OCI-M1 (cell line): ENCODE data around the gene MYO7B.

ENCODE experiments used
- DNase-seq: peaks from one replicate; lab custom pipeline; 2025; lab: John Stamatoyannopoulos, UW

Gene MYO7B

DNA sequence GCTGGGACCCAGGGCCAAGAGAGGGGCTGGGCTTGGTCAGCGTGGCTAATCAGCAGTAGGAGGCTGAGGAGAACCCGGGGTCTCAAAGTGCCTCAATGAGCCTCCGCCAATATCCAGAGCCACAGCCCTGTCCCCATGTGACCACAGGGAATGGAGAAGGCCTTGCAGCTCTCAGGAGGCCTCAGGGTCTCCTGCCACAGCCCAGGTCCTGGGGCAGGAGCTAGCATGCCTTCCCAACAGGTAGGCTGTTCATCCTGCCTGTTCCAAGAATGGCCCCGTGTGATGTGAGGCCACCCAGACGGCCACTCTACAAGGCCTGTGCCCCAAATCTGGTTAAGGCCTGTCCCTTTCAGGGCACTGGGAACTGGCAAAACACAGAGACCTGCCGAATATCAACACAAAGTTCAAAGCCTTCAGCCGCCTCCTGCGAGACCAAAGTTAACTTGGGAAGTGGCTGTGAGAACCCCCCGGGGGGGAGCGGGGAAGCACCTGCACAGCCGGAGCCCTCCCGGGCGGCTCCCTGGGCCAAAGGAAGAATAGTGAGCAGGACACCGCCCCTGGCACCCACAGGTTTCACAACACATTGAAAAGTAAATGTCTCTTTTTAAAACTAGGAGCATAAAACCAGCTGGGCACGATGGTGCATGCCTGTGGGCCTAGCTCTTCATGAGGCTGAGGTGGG, 144.3 kb downstream of the MYO7B start:
- no peak for DNase-seq

DNA sequence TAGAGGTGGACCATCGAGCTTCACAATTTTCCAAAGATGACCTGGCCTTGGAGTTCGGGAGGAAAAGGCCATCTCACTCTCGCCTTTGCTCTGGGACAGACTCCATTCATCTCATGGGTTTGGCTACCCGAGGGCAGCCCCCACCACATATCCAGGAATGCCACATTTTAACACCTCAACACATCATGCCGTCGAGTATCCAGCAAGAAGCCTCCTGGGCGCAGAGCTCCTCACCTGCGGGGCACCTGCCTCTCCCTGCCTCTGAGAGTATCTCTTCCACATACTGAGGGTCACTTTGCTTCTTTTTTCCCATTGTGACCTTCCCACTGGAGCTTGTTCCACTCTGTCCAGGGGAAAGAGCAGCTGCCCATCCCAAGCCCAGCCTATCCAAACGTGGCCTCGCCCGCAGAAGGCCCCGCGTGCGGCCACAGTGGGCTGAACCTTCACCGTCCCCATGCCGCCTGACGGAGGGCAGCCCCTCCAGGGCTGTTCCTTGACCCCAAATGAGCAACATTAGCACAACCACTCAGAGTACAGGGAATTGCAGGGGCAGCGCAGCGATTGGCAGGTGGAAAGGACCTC, 145.3 kb downstream of the MYO7B start:
- DNase-seq, result no peak

- no peak for DNase-seq
Observed at GRCh38 chr2:127681288-127681804, 145.9 kb downstream of the MYO7B start.

GRCh38 chr2:127681976-127682857, 146.7 kb downstream of the MYO7B start:
- DNase-seq, result no peak

- DNase-seq, result no peak
Observed at GRCh38 chr2:127683056-127683455, 147.6 kb downstream of the MYO7B start.

DNA sequence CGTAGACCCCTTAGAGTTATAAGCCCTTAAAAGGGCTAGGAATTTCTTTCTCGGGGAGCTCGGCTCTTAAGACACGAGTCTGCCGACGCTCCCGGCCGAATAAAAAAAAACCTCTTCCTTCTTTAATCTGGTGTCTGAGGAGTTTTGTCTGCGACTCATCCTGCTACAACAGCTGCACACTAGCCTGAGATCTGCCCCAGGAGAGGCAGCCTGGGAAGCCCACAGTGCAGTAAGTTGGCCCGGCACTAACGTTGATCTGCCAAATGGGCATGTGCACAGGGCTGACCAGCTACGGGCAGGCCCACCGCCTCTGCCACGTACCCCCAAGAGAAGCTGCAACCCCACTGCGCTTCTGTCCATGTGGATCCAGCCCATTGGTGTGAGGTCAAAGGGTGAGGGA, 148.3 kb downstream of the MYO7B start:
- no peak for DNase-seq

DNA sequence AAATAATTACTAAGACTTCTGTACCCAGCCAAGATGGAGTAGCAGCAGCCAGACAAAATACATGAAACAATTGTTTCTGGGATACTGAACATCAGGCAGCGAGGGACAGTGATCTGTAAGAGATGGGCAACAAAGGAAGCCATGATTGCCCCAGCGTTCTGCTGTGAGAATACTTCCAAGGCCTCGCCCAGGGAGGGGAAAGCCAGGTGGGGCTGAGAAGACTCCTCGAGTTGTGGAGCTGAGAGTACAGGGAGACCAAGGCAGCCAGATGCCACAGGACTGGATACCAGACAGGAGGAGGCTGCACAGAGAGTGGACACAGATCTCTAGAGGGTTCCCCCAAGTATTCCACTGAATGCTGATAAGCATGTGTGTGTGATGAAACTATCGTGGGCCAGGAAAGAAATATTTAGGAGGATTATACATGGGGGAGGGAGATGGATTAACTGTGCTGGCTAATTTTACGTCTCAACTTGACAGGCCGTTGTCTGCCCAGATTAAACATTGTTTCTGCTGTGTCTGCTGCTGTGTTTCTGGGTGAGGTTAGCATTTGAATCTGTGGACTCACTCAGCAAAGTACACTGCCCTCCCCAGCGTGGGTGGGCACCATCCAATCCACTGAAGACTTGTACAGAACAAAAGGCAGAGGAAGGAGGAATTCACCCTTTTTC, 150.1 kb downstream of the MYO7B start:
- no peak for DNase-seq
